Cerebellar cortex (tissue), 1 donor: ENCODE measurements around the gene GOLIM4.
"Not testable (repeated sequence)": the region's sequence is repeated elsewhere in the genome, so short reads cannot be mapped to it uniquely, and the experiment has no call there.

Experiments used
- DNase-seq: peaks from one replicate; pipeline ENCODE4 v3.0.0-alpha.2; 2015; ENCODE audit warnings: low spot score

The GOLIM4 gene

DNA sequence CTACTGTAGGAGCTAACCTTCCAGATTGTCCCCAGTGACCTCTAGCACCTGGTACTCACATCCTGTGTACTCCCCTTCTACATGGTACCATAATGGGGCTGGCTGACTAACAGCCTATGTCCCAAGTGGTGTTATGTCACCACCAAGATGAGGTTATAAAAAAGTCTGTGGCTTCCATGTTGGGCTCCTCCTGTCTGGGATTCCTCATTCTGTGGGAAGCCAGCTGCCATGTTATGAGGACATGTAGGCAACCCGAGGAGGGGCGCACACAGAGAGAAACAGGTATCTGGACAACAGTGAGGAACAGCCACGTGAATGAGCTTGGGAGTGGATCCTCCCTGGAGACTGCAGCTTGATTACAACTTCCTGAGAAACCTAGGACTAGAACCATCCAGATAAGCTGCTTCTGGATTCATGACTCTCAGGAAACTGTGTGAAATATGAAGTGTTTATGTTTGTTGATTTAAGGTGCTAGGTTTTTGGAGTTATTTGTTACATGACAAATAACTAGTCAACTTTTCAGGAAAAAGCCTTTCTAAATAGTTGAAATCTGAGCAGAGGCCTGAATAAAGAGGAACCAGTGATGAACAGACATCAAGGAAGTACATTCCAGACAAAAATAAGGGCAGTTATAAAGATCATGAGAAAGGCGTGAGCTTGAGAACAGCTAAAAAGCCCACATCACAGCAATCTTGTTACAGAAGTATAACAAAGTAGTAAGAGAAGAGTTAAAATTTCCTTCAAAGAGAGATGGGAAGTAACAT, 21.7 kb downstream of the GOLIM4 start:
- no peak for DNase-seq

DNA sequence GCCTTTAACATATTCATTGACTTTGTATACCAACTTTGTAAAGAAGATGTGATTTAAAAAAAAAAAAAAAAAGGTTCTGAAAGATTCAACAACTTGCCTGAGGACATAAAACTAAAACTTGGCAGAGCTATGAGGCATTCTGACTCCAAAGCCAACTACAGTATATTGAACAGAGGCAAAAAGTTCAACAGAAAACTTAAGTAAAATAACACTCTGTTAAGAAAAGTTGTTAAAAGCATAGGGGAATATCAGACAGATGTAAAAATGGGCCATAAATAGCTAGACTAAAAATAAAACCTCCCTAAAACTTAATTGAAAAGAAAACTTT, 23.4 kb downstream of the GOLIM4 start:
- DNase-seq = no peak

DNA sequence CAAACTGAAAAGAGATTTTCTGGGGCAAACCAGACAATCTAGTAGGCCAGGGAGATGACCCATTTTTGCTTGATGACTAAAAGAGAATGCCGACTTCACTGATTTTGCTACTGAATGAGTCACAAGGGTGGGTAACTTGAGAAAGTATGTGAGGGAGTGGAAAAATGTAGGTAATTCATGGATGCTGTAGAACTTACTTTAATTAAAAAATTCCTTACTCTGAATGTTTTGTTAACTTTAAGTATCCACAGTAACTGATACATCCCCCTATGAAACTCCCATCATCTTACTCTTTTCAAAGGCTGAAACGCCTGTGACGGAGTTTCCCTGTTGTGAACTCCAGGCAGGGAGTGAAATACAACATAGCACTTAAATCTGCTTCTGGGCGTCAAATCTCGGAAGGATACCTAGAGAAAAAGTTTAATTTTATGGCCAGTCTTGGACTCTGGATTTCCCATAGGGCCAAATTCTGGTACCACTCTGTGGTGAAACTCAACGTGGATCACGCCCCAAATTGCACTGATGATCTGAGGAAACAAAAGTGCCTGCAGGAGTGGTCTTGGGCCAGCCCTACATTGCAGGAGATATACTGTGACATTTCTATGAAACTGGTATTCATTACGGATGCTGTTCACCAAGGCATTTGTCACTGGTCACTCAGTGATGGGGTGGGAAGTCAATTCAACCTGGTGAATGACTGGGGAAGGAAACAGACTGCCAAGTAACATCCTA, 24.0 kb downstream of the GOLIM4 start:
- DNase-seq = no peak

DNA sequence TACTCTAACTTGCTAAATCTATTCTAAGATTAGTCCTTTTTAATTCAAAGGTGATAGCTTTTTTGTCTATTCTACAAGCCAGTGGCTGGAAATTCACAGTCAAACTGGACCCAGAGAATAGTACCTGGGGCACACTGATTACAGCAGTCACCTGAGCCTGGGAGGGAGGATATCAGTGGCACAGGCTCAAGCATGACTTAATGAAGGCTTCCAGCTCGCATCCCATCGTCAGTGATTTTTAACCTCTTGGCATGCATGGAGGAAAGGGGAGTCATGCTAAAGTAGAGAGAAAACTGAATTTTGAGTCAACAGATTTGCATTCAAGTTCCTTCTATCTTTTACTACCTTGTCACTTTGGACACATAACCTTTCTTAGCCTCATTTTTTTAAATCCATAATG, 24.8 kb downstream of the GOLIM4 start:
- DNase-seq = no peak

DNA sequence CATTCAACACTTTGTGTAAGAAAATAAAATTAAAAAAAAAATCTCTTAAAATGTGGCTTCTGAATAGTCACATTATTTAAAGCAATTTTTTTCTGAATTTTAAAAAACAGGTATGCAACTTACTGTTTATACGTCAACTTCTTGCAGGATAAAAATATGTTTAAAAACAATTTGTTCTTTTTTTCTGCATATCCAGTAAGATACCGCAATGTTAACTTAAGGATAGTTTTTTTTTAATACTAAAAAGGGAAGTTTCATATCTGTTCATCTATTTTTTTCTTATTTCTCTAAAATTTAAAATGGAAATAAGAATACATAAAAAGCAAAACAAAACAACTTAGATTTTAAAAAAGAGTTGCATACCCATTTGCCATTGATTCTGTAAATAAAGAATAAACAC, 27.4 kb downstream of the GOLIM4 start:
- DNase-seq = no peak

DNA sequence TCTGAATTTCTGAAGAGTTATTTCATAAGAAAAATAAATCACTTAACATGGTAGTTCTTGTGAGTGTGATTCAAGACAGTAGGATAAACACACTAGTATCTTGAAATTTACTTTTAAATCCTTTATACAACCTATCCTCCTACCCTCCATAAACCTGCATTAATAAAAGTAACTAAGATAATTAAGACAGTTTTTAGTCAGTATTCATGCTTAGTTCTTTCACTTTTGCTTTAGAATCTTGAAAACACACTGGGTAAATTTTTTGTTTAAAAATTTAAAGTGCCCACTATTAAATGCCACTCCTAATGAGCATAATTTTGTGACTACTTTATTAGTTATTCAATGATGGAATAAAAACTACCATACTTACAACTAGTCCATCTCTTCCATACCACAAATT, 28.8 kb downstream of the GOLIM4 start:
- no peak for DNase-seq

DNA sequence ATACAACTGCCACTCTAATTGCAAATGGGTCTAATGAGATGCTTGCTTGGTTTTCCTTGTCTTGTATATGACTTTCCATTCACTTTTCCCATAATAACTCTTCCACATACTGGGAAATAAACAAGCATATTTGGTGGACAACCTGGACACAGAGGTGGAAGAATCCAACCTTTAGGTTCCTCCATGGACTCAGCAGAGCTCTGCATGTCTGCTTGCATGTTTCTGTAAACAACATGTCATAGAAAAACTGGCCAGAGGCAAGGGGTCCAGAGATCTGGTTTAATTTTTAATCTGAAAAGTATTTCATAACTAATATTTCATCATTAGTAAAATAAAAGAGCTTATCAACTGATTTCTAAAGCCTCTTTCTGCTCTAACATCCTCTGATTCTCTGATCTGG, 30.2 kb downstream of the GOLIM4 start:
- no peak for DNase-seq

DNA sequence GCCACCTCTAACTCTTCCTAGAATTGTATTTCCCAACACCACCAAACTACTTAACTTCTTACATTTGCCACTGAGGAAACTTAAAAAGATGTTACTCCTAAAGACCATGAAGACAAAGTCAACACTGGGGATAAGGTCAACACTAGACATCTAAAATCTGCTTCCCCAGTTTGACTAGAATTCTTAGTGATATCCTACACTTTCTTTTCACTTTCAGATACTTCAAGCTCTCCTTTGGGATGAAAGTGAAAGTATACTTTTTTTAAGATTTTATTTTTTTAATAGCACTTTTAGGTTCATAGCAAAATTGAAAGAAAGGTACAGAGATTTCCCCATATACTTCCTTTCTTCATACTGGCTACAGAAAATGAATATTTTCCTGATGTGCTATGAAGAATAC, 32.6 kb downstream of the GOLIM4 start:
- DNase-seq = no peak

DNA sequence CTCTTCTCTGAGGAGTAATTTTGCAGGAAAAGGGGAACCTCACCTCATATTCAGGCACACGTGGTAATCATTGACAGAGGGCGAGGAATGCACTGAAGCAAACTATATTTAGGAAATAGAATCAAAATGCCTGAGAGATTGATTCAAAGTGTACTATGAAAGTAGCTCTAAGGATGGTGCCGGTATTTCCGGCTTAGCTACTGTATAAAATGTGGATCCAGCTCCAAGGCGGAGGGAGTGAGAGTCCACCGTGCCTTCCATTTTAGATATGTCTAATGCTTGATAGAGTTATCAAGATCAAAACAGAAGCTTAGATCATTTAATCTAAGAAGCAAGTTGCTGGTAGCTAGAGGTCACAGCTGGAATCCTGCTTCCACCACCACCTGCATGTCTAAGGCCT, 33.0 kb downstream of the GOLIM4 start:
- DNase-seq = no peak

DNA sequence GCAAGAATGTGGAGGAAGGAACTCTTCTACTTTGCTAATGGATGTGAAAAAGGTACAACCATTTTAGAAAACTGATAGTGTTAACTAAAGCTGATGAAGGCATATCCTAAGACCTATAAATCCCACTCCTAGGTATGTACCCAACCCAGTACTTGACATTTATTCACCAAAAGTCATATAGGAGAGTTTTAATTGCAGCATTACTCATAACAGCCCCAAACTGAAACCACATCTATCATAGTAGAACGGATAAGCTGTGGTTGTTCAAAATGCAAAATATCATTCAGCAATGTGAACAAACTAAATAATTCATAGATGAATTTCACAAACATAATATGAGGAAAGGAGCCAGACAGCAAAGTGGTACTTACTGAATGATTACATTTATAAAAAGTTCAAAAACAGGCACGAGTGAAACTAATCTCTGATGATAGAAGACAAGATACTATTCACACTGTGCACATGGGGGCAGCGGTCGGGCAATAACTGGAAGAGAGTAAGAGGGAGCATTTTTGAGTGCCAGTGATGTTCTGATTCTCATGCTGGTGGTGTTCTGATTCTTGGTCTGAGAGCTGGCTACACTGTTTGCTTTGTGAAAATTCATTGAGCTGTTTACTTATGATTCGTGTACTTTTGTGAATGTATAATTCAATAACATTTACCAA, 34.3 kb downstream of the GOLIM4 start:
- peak; percentile 11 for DNase-seq

DNA sequence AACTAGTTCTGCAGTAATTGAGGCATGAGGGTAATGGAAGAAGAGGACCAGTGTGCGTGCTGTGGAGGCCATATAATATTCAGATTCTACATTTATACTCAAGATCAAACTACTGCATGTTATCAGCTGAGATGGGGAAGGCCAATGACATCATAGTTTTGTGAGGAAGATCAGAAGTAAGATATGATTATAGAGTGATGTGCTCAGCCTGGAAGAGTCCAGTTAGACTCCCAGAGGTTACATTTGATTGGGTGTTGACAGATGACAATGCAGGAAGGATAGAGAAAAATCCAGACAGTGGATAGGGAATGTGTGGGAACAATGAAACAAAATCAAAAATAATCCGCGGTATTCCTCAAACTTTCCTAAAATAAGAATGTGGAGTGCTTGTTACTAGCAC, 35.4 kb downstream of the GOLIM4 start:
- no peak for DNase-seq

DNA sequence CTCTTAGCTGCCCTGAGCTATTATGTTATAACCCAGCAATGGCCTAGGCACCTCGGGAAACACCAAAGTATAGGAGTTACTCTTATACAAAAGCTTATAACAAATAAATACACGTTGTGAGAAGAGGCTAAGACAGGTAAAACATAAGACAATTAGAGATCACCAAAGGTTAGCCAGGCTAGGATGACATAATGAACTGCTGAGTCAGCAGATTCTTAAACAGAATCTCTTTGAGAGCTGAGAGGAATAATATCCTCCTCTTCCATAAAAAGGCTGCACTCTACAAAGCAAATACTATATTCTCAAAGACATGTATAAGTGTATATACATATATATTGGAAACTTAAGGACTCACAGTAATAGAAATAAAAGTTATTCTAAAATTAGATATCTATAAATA, 37.2 kb downstream of the GOLIM4 start:
- no peak for DNase-seq

DNA sequence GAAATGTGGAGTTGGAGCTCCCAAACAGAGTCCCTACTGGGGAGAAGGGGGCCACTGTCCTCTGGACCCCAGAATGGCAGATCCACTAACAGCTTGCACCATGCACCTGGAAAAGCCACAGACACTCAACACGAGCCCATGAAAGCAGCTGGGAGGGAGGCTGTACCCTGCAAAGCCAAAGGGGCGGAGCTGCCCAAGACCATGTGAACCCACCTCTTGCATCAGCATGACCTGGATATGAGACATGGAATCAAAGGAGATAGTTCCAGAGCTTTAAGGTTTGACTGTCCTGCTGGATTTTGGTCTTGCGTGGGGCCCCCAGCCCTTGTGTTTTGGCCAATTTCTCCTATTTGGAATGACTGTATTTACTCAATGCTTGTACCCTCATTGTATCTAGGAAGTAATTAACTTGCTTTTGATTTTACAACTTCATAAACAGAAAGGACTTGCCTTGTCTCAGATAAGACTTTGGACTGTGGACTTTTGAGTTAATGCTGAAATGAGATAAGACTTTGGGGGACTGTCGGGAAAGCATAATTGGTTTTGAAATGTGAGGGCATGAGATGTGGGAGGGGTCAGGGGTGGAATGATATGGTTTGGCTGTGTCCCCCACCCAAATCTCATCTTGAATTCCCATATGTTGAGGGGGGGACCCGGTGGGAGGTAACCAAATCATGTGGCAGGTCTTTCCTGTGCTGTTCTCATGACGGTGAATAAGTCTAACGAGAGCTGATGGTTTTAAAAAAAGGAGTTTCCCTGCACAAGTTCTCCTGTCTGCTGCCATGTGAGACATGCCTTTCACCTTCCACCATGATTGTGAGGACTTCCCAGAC, 39.1 kb downstream of the GOLIM4 start:
- not testable (repeated sequence) for DNase-seq

DNA sequence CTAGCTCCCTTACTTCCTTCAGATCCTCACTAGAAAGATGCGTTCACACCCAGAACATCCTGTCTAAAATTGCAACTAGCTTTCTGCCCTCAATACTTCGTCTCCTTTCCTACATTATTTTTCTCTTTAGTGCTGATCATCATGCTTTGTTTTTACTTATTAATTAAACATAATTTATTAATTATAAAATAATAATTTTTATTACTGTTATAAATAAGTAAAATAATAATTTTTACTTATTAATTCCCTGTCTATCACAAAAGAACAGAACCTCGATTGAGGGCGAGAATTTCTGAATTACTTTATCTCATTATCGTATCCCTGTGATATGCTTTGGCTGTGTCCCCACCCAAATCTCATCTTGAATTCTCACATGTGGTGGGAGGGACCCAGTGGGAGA, 41.3 kb downstream of the GOLIM4 start:
- DNase-seq = no peak

DNA sequence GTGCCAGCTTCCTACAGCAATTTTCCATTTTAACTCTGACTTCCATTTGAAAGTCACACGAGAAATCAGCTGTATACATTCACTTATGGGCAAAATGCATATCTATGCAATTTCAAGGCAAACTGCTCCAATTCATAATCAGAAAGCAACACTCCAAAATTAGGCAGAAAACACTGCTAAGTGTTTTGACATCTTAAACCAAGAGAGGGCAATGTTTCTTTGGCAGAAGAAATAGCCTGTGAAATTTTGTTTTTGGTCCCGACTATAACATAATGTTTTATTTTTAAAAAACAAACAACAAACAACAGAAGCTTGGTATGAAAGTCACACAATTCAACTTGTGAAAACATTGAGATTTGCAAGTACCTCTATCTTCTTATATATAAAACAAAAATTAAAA, 42.6 kb downstream of the GOLIM4 start:
- DNase-seq = no peak

DNA sequence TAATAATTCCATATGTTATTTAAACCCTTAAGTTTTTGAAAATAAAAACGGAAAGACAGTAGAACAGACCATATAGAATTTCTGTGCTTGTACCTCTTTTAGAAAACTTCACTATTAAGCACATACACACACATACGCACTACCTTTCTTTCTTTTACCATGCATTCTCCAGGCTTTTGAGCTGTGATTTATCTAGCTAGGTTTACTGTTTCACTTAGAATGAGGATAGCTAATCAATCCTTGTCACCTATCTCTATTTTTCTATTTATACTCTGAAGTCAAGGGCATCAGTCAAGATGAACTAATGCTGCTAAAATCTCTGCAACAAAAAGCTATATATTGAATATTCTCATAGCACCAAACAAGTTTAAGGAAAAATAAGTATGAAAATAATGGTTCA, 43.2 kb downstream of the GOLIM4 start:
- DNase-seq = no peak

DNA sequence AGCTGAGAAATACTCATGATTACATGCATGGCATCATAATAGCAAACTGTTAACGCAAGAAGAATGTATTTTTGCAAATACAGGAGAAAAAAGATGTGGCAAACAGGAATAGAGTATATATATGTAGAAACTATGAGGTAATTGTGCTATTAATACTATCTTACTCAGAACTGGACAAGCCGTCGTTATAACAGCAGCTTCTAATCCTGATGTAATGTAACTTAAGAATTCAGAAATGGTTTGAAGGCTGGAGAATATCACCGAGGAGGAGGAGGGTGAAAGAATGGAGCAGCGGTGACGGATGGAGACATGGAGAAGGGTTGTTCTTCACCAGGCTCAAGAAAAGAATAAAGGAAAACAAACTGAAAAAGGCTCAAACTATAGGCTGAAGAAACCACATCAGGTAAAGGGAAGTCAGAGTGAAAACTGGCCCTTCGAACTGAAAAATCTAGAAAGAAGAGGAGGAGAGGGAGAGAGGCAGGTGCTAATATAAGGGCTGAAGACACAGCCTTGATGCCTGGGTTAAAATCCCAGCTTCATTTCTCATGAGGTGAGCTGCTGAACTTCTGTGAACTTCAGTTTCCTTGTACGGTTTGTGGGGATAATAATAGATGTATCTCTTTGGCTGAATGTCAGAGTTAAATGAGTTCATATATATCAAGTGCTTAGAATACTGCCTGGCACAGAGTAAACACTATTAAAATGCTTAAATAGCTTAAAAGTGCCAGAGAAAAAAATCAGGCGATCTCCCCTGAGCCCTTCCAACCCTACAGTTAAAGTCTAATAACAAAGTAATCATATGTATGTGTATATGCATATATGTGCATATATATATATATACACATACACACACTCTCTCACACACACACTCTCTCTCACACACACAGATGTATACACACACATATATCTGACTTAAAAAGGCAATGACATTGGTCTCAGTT, 43.9 kb downstream of the GOLIM4 start:
- no peak for DNase-seq

DNA sequence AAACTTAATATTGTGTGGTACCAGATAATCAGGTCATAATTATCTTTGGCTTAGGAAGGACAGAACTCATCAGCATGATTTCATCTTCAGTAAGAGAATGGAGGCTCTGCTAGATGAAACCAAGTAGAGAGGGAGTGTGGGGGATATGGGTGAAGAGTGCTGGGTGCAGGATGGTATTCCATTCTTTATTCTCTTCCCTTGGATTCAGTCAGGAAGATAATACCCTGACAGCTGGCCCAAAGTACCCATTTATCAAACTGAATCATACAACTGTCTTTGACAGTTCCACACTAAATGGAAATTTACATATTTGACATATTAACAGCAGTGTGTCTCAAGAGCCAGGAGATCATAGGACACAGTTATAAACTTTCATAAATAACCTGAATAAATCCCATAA, 44.7 kb downstream of the GOLIM4 start:
- DNase-seq = no peak

DNA sequence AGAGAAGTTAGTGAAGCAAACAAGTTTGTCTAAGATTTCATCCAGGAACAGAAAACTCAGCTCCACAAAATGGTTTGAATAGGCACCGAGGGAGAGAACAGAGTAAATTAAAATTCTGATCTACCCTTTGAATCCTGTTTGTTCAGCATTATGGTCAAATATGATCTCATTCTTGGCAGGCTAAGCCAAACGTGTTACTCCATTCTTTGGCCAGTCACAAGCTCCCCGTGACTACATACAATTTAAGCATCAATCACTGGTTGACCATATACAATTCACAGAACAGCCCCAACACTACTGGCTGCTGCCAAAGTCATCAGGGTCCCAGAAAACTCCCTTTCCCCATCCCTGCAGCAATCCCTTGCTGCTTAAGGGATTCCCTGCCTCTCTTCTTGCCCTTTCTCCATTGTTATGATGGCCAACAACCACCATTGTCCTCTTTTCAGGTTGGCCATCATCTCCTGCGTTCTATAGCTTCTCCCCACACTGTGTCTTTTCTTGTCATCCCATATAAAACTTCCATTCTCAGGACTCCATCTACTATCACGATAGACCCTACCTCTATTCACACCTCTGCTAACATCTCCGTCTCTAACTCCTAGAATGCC, 46.3 kb downstream of the GOLIM4 start:
- DNase-seq = no peak

DNA sequence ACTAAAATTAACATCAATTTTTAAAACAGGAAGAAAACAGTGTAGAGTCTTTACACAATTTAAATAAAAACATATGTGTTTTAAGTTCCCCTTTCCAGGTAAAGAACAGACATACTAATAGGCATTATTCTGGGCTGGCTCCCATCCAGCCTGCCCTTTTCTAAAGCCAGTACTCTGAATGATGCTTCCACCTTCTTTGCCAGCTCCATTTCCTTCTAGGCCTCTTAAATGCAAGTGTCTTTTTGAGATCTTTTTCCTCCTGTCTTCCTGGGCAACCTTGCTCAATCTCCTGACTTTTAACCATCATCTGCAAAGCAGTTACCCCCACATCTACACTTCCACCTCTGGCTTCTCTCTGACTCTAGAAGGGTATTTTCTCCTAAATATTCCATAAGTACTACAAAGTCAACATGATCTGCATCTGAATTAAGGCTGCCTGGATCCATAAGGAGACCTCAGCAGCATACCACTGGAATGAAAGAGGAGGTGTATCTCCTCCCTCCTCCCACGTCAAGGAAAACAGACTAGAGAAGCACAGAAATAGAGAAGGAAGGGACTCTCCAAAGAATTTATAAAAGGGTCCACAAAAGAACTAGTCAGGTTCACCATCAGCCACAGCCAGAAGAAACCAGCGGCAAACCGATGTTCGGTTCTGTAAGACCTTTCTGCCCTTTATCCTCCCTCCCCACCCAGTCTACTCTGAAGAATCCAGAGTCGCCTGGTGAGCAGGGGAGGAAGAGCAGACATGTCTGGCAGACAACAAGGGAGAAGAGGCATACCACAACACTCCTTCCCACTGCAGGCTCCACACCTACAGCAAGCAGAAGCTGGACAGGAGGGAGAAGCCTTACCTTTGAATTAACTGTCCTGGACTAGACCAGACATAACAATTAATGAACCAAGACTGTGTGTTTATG, 47.1 kb downstream of the GOLIM4 start:
- DNase-seq = no peak
